Measurements from ENCODE around the gene WDR1. TPM values are rescaled to one million over a fixed set of nuclear protein-coding genes. Genes with fewer than 3 reads are reported as not detected.

WDR1 gene
- total RNA-seq, 1 experiment from 2014 or later: 367 TPM

- no peak overlapping the region for H4K91ac ChIP-seq (ENCODE audit: insufficient read length, low read depth, low read length)
- no peaks in the 10 kb centered on the region for H3K79me1 ChIP-seq (ENCODE audit: insufficient read depth, low read depth, low read length, poor library complexity, severe bottlenecking)
- H2BK5ac ChIP-seq (ENCODE audit: insufficient read length, low read length): no peak overlapping the region
- H2BK20ac ChIP-seq (ENCODE audit: low read depth, low read length, poor library complexity, severe bottlenecking): no peak overlapping the region
- H3T11ph ChIP-seq (ENCODE audit: low read length): no peak overlapping the region
- peaks cover 3% of the 10 kb centered on the region for H4K20me1 ChIP-seq (ENCODE audit: control insufficient read depth, insufficient read depth, insufficient read length)
- H3K4ac ChIP-seq (ENCODE audit: low read depth, low read length): no peak overlapping the region
- no peaks in the 10 kb centered on the region for H3K4me1 Mint-ChIP-seq
- H4K5ac ChIP-seq (ENCODE audit: insufficient read length, low read depth, low read length): no peak overlapping the region
- H2BK12ac ChIP-seq (ENCODE audit: insufficient read length, low read depth, low read length): no peak overlapping the region
- H3K4me3 Mint-ChIP-seq: no peak overlapping the region
- H2BK120ac ChIP-seq (ENCODE audit: low read depth, low read length, poor library complexity, severe bottlenecking): no peak overlapping the region
- H3K23me2 ChIP-seq (ENCODE audit: insufficient read length, low read depth, low read length, poor library complexity, severe bottlenecking): peaks cover 3% of the 10 kb centered on the region
- no peak overlapping the region for H3K56ac ChIP-seq (ENCODE audit: insufficient read length, low read depth, low read length)
- DNase-seq: no peak
- no peaks in the 10 kb centered on the region for H3K27me3 ChIP-seq (ENCODE audit: insufficient read depth, low read length)
- no peak overlapping the region for H3K27ac Mint-ChIP-seq
- no peak overlapping the region for H2AFZ ChIP-seq (ENCODE audit: low read length)
- H2BK15ac ChIP-seq (ENCODE audit: low read depth, low read length): no peak overlapping the region
- H3K27ac ChIP-seq (ENCODE audit: insufficient read length, low read depth, low read length): no peak overlapping the region
- no peak overlapping the region for H3K18ac ChIP-seq (ENCODE audit: insufficient read length, low read depth, low read length)
- peaks cover 34 to 97% (median 97%) of the 10 kb centered on the region in 3 experiments; a peak in 6 of 7 replicates for H3K36me3 Mint-ChIP-seq (ENCODE audit: insufficient read depth in 1 of 3, low read depth in 3 of 3)
- H3K14ac ChIP-seq (ENCODE audit: insufficient read depth, low read length): no peak overlapping the region
- H3K23ac ChIP-seq (ENCODE audit: insufficient read length, low read depth, low read length): no peak overlapping the region
- no peaks in the 10 kb centered on the region for H3K79me2 ChIP-seq (ENCODE audit: insufficient read depth, low read length)
- H2AK5ac ChIP-seq (ENCODE audit: insufficient read length, low read length): no peak overlapping the region
- no peaks in the 10 kb centered on the region; the same call in 1 of the 2 replicates for H3K27me3 Mint-ChIP-seq (ENCODE audit: low read depth)
- no peak overlapping the region for H4K8ac ChIP-seq (replicated peaks; ENCODE audit: insufficient read length, low read depth, low read length)
- WGBS (ENCODE audit: extremely low coverage, insufficient read length, low lambda C conversion rate): no CpG with 5 or more reads among the region's 10 CpGs
- no peaks in the 10 kb centered on the region for H3K9me3 Mint-ChIP-seq
- no peak overlapping the region for H3K4me2 ChIP-seq (ENCODE audit: insufficient read depth, insufficient read length, low read length)
- H3K9me3 ChIP-seq (ENCODE audit: control insufficient read depth, low read depth, low read length): no peaks in the 10 kb centered on the region
- no peak for TF ChIP-seq CTCF (conservative IDR thresholded peaks at IDR 0.05)
- H3K9ac ChIP-seq (ENCODE audit: extremely low read depth, insufficient read length, low read length): no peak overlapping the region
- H3K4me1 ChIP-seq (ENCODE audit: insufficient read depth, low read length): no peaks in the 10 kb centered on the region
Observed at GRCh38 chr4:10080589-10081217, 35.9 kb downstream of the WDR1 start.

Data from H9 (cell line).